ENCODE data around the gene SRRM5.
"Not testable (repeated sequence)": the region's sequence is repeated elsewhere in the genome, so short reads cannot be mapped to it uniquely, and the experiment has no call there.

Gene SRRM5

DNA sequence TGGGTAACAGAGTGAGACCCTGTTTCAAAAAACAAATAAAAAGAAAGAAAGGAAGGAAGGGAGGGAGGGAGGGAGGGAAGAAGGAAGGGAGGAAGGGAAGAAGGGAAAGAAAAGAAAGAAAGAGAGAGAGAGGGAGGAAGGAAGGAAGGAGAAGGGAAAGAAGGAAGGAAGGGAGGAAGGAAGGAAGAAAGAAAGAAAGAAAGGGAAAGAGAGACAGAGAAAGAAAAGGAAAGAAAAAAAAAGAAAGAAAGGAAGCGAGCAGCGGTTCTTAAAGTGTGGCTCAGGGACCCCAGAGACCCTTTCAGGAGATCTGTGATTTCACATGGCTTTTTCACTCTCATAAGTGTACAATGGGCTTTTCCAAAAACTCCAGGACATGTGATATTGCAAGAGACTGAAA, 37.6 kb downstream of the SRRM5 start:
- Mint-ChIP-seq H3K4me1 (peaks cover 5 to 7% of the 10 kb centered on the region in 2 donors), H3K4me3 (no peak overlapping the region), H3K27ac (no peak overlapping the region), H3K36me3 (peaks cover 2 to 8% of the 10 kb centered on the region in 2 donors), H3K9me3 (no peaks in the 10 kb centered on the region), H3K27me3 (peaks cover under 1 to 3% of the 10 kb centered on the region in 2 donors)
- ATAC-seq (replicated peaks): no peak
- no peak for DNase-seq

DNA sequence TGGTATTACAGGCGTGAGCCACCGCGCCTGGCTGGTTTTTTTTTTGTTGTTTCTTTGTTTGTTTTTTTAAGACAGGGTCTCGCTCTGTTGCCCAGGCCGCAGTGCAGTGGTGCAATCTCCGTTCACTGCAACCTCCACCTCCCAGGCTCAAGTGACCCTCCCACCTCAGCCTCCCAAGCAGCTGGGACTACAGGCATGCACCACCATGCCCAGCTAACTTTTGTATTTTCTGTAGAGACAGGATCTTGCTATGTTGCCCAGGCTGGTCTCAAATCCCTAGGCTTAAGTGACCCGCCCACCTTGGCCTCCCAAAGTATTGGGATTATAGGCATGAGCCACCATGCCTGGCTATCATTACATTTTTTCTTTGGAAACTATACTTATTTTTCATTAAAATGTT, 38.4 kb downstream of the SRRM5 start:
- ATAC-seq (replicated peaks); DNase-seq; H3K9me3 Mint-ChIP-seq; H3K27ac Mint-ChIP-seq; H3K4me1 Mint-ChIP-seq; H3K27me3 Mint-ChIP-seq; H3K4me3 Mint-ChIP-seq: not testable (repeated sequence)
- H3K36me3 Mint-ChIP-seq: peaks cover 2 to 10% of the 10 kb centered on the region in 2 donors

GRCh38 chr19:43651758-43652545, 40.1 kb downstream of the SRRM5 start:
- H3K27ac Mint-ChIP-seq: no peak overlapping the region
- DNase-seq (peak; percentile 39), ATAC-seq (replicated peaks) (peak; percentile 73 to 76)
- H3K9me3 Mint-ChIP-seq: no peaks in the 10 kb centered on the region
- H3K27me3 Mint-ChIP-seq: no peaks in the 10 kb centered on the region
- H3K36me3 Mint-ChIP-seq: peaks cover 2 to 10% of the 10 kb centered on the region in 2 donors
- peak overlapping the region in 1 of 2 donors; percentile 35 for H3K4me3 Mint-ChIP-seq
- peaks cover 7% of the 10 kb centered on the region in 2 donors for H3K4me1 Mint-ChIP-seq

DNA sequence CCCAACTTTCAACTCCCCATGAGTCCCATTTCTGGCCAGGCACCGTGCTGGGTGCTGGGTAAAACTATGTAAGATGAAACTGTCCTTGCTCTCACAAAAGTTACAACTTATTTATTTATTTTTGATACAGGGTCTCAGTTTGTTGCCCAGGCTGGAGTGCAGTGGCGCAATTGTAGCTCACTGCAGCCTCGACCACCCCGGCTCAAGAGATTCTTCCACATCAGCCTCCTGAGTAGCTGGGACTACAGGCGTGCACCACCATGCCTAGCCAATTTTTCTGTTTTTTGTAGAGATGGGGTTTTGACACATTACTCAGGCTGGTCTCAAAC, 40.6 kb downstream of the SRRM5 start:
- H3K27ac Mint-ChIP-seq: no peak overlapping the region
- DNase-seq (no peak), ATAC-seq (replicated peaks) (no peak)
- H3K9me3 Mint-ChIP-seq: peaks cover 0 to 4% of the 10 kb centered on the region in 2 donors
- no peaks in the 10 kb centered on the region for H3K27me3 Mint-ChIP-seq
- no peak overlapping the region for H3K4me3 Mint-ChIP-seq
- peaks cover 2 to 14% of the 10 kb centered on the region in 2 donors for H3K36me3 Mint-ChIP-seq
- H3K4me1 Mint-ChIP-seq: peaks cover 7 to 9% of the 10 kb centered on the region in 2 donors

GRCh38 chr19:43656436-43656835, 44.5 kb downstream of the SRRM5 start:
- Mint-ChIP-seq H3K4me1 (peaks cover 7 to 9% of the 10 kb centered on the region in 2 donors), H3K9me3 (peaks cover 2 to 9% of the 10 kb centered on the region in 2 donors), H3K27me3 (no peaks in the 10 kb centered on the region), H3K27ac (no peak overlapping the region), H3K36me3 (peaks cover 2 to 11% of the 10 kb centered on the region in 2 donors), H3K4me3 (no peak overlapping the region)
- DNase-seq (no peak), ATAC-seq (replicated peaks) (no peak)

GRCh38 chr19:43658001-43658400, 46.1 kb downstream of the SRRM5 start:
- Mint-ChIP-seq H3K4me1 (peaks cover 0 to 4% of the 10 kb centered on the region in 2 donors), H3K27me3 (no peaks in the 10 kb centered on the region), H3K4me3 (no peak overlapping the region), H3K36me3 (peaks cover 0 to 8% of the 10 kb centered on the region in 2 donors), H3K9me3 (peaks cover 2 to 9% of the 10 kb centered on the region in 2 donors), H3K27ac (no peak overlapping the region)
- DNase-seq (no peak), ATAC-seq (replicated peaks) (no peak)

- ATAC-seq (replicated peaks) (no peak), DNase-seq (no peak)
- Mint-ChIP-seq H3K36me3 (peaks cover 0 to 8% of the 10 kb centered on the region in 2 donors), H3K27me3 (no peaks in the 10 kb centered on the region), H3K9me3 (peaks cover 2 to 9% of the 10 kb centered on the region in 2 donors), H3K27ac (no peak overlapping the region), H3K4me3 (no peak overlapping the region), H3K4me1 (peaks cover 2 to 4% of the 10 kb centered on the region in 2 donors)
Observed at GRCh38 chr19:43658494-43658893, 46.6 kb downstream of the SRRM5 start.

GRCh38 chr19:43660301-43660970, 48.5 kb downstream of the SRRM5 start:
- ATAC-seq (replicated peaks) (no peak), DNase-seq (no peak)
- H3K36me3 Mint-ChIP-seq: peaks cover 0 to 11% of the 10 kb centered on the region in 2 donors
- H3K9me3 Mint-ChIP-seq: peaks cover 2 to 14% of the 10 kb centered on the region in 2 donors
- no peak overlapping the region for H3K4me3 Mint-ChIP-seq
- peaks cover 0 to 4% of the 10 kb centered on the region in 2 donors for H3K27me3 Mint-ChIP-seq
- H3K27ac Mint-ChIP-seq: no peak overlapping the region
- peaks cover 12 to 15% of the 10 kb centered on the region in 2 donors for H3K4me1 Mint-ChIP-seq

GRCh38 chr19:43660971-43661360, 49.1 kb downstream of the SRRM5 start:
- no peak overlapping the region for H3K4me3 Mint-ChIP-seq
- no peak for ATAC-seq (replicated peaks)
- H3K9me3 Mint-ChIP-seq: peaks cover 2 to 14% of the 10 kb centered on the region in 2 donors
- DNase-seq: no peak
- H3K27ac Mint-ChIP-seq: no peak overlapping the region
- H3K27me3 Mint-ChIP-seq: peaks cover 0 to 4% of the 10 kb centered on the region in 2 donors
- H3K4me1 Mint-ChIP-seq: peaks cover 12 to 15% of the 10 kb centered on the region in 2 donors
- peaks cover 0 to 11% of the 10 kb centered on the region in 2 donors for H3K36me3 Mint-ChIP-seq

GRCh38 chr19:43662487-43662886, 50.6 kb downstream of the SRRM5 start:
- peaks cover 2 to 10% of the 10 kb centered on the region in 2 donors for H3K9me3 Mint-ChIP-seq
- no peak for ATAC-seq (replicated peaks)
- H3K4me3 Mint-ChIP-seq: no peak overlapping the region
- peaks cover 0 to 10% of the 10 kb centered on the region in 2 donors for H3K36me3 Mint-ChIP-seq
- peaks cover 7 to 9% of the 10 kb centered on the region in 2 donors for H3K27me3 Mint-ChIP-seq
- no peak overlapping the region for H3K27ac Mint-ChIP-seq
- peaks cover 13 to 14% of the 10 kb centered on the region in 2 donors for H3K4me1 Mint-ChIP-seq
- DNase-seq: no peak

- Mint-ChIP-seq H3K36me3 (peaks cover 4 to 15% of the 10 kb centered on the region in 2 donors), H3K27ac (peak overlapping the region; percentile 56), H3K4me3 (peak overlapping the region in 1 of 2 donors; percentile 18), H3K9me3 (peaks cover 3 to 9% of the 10 kb centered on the region in 2 donors), H3K4me1 (peaks cover 22 to 30% of the 10 kb centered on the region in 2 donors), H3K27me3 (peaks cover 14 to 25% of the 10 kb centered on the region in 2 donors)
- DNase-seq: peak; percentile 24
- ATAC-seq (replicated peaks): peak in 1 of 2 donors; percentile 8
Observed at GRCh38 chr19:43664018-43664417, 52.1 kb downstream of the SRRM5 start.

Measured in stimulated activated naive B cell treated with anti-CD40 and anti-IgM and Interleukin-4, amounts not matched to agents 10 μg/mL and 1 μg/mL and 100 μg/mL, for 72 hours (primary cell).